HG02943 (cell line): ENCODE data around the gene ZC3H12D.
"Not testable (repeated sequence)": the region's sequence is repeated elsewhere in the genome, so short reads cannot be mapped to it uniquely, and the experiment has no call there.

Experiments
- ATAC-seq: cut with Tn5 transposase; IDR thresholded peaks from one replicate; pipeline ENCODE4 v1.9.1; 2021; ENCODE audit warnings: mild to moderate bottlenecking, low read depth, moderate library complexity; ENCODE audit not compliant: unreplicated experiment

ZC3H12D gene

DNA sequence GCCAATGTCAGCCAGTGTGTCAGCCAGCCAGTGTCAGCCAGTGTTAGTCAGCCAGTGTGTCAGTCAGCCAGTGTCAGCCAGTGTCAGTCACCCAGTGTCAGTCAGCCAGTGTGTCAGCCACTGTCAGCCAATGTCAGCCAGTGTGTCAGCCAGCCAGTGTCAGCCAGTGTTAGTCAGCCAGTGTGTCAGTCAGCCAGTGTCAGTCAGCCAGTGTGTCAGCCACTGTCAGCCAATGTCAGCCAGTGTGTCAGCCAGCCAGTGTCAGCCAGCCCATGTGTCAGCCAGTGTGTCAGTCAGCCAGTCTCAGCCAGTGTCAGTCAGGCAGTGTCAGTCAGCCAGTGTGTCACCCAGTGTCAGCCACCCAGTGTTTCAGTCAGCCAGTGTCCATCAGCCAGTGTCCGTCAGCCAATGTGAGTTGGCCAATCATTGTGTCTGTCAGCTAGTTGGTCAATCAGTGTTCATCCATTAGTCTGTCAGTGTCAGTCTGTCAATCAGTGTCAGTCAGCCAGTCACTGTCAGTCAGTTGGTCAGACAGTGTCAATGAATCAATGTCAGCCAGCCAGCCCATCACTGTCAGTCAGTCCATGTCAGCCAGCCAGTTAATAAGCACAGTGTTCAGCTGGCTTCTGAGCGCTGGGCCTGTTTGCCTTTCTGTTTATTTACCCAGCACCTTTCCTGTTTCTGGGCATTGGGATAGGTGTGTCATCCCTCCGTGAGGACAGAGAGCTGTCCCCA is 40.3 kb downstream of the ZC3H12D start:
- not testable (repeated sequence) for ATAC-seq

DNA sequence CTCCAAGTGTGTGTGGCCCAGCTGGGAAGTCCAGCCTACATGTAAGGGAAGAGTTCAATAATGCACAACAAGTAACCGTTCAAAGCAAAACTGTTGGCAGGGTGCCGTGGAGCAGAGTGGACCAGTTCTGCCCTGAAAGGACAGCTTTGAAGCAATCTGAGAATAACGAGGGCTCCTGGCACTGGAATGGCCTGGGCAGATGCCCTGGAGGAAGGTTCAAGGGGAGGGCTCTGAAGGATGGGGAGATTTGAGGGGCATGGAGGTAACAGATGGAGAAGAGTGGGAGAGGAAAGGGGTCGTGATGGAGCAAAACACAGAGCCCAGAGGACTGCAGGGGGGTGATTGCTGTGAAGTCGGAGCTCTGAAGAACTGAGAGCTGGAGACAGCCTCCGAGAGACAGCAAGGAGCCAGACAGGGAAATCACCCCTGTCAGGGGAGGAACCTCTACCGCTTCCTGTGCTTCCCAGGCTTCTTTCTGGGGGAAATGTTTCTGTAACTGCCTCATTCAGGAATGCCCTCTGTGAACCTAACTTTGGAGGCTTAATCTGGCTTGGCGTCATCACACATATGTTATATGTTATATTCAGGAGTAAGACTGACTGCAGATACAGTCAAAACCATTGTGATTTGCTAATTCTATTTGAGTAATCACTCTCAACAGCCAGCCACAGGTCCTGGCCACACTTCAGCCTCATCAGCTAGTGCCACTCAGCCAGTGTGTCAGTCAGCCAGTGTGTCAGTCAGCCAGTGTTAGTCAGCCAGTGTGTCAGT is 41.2 kb downstream of the ZC3H12D start:
- ATAC-seq: no peak

DNA sequence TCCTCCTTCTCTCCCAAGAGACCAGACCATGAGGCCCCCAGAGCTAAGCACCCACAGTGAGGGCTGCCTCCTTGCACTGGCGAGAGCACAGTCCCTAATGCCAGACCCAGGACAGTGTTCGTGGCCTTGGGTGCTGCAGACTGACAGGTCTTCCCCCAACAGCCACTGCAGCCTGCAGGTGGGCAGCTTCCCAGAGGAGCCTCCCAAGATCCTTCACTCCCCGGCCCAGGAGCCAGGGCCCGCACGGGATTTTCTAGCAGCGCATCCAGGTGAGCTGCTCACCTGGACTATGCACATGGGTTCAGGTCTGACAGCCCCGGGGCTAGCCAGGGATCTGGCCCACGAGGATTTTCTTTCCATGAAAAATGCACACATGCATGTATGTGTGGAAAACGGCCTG is 43.1 kb downstream of the ZC3H12D start:
- ATAC-seq: no peak

DNA sequence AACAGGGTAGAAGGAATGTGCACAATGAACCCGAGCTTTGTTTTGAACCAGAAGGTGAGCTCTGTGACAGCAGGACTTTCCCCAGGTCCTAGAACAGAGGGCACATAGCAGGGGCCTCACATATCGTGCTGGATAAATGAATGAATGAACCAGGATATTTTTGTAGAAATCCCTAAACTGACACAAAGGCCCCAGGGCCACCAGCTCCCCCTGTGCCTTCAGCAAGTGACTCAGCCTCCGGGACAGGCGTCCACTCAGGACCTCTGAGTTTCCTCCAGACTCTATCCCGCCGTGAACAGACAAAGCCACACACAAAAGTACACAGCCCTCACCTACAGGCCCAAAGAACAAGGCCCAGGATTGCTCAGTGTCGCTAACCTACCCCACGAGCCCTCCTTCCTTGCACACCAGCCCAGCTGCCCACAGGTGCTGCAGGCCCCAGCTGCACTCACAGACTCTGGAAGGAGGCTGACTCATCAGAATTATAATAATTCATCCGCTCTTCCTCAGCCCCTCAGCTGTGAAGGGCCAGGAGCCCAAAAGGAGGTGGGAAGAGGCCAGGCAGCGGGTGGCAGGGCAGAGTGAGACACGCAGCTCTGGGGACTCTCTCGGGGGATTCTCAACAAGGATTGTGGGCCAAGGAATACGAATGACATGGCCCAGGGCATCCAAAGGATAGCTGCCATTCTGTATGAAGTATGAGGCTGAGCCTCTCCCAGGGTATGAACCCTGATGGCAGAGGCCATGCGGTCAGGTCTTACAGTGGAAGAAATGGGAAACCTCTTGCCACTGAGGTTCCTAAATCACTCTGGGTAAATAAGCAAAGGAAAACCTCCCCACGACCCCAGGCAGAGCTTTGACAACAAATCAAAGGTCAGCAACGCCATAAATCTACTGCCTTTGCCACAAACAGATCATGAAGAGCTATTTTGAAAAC is 43.8 kb downstream of the ZC3H12D start:
- no peak for ATAC-seq

DNA sequence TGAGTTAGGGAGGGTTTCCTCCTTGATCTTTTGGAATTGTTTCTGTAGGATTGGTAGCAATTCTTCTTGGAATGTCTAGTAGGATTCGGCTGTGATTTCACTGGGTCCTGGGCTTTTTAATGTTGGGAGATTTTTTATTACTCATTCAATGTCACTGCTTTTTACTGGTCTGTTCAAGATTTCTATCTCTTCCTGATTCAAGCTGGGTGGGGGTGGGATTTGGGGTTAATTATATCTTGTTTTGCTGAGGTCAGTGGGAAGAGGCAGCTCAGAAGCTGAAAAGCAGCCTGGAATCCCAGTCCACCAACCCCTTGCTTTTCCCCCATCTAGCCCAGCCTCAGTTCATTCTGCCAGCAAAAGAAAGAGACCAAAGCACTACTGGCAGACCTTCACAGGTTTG is 45.2 kb downstream of the ZC3H12D start:
- no peak for ATAC-seq

DNA sequence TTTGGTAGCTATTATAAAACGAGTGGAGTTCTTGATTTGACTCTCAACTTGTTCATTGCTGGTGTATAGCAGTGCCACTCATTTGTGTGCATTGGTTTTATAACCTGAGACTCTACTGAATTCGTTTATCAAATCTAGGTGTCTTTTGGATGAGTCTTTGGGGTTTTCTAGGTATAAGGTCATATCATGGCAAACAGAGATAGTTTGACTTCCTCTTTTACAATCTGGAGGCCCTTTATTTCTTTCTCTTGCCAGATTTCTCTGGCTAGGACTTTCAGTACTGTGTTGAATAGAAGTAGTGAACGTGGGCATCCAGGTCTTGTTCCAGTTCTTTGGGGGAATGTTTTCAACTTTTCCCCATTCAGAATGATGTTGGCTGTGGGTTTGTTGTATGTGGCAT is 46.0 kb downstream of the ZC3H12D start:
- no peak for ATAC-seq

DNA sequence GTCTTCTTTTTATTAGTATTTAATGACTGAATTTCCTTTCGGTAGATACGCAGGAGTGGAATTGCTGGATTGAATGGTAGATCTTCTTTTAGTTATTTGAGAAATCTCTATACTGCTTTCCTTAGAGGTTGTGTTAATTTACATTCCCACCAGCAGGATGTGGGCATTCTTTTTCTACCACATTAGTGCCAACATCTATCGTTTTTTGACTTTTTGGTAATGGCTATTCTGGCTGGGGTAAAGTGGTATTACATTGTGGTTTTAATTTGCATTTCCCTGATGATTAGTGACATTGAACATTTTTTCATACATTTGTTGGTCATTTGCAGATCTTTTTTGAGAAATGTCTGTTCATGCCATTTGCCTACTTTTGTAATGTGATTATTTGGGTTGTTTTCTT is 47.6 kb downstream of the ZC3H12D start:
- no peak for ATAC-seq

DNA sequence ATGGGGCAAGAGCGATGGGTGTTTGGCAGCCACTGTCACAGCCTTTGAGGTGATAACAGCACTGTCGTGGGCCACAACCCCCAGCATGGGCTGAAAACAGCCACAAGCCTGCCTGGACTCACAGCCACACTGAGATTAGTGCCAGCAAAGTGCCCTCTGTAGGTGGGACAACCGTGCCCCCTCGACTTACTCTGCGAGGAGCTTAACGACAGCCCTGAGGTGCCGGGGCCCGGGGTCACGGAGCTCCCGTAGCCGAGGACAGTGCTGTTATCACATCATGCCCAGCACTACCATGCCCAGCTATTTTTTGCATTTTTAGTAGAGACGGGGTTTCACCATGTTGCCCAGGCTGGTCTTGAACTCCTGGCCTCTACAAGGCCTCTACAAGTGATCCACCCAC is 48.2 kb downstream of the ZC3H12D start:
- no peak for ATAC-seq

DNA sequence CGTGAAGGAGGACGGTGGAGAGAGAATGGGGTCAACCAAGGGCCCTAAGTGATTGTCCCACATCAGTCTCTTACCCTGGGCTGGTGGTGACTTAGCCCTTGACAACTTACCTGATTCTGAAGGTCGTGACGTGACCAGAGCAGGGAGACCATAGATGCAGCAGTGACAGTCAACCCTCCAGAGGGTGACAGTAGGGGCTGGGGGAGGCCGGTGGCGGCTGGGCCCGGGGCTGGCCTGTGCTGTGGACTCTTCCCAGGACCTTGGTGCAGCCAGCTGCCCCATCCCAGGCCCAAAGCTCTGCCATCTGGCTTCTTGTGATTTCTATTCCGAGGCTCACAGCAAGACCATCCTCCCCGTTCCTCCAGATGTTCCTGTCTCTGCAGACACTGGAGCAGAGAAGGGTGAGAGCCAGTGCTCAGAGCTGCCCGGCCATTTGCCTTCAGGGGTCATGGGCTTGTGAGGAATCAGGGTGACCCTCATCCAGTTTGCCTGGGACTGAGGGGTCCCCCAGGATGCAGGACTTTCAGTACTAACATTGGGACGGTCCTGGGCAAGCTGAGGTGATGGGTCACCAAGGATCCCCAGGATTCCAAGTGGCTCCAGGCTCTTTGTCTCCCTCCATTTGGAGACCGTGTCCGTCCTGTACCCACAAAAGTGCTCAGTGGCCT is 48.8 kb downstream of the ZC3H12D start:
- ATAC-seq: no peak

DNA sequence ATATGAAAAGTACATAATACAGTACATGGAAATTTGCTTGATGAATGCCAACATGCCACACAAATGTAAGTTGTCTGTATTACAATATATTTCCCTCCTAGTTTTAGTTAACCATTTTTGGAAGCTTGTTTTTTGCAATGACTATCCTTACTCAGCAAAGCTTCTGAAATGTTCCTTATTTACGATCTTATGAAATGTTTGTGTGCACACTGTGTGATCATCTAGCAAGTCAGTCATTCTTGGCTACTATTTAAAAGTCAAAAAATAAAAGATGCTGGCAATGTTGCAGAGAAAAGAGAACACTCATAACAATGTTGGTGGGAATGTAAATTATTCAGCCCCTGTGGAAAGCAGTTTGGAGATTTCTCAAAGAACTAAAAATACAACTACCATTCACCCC is 50.9 kb downstream of the ZC3H12D start:
- no peak for ATAC-seq

DNA sequence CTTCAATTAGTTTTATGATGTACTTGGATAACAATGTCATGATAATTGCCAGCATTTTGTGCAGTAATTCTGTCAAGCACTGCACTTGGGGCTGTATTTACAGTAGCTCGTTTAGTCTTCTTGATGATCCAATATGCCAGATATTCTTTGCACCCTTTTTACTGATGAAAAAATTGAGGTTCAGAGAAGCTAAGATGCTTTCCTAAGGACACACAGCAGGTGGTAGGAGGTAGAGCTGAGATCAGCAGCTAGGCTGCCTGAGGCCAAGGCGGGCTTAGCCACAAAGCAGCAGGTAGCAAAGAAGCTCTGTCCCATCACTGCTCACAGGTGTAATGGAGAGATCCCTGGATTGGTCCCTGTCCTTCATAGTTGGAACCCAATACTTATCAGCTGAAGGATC is 51.4 kb downstream of the ZC3H12D start:
- ATAC-seq: no peak

DNA sequence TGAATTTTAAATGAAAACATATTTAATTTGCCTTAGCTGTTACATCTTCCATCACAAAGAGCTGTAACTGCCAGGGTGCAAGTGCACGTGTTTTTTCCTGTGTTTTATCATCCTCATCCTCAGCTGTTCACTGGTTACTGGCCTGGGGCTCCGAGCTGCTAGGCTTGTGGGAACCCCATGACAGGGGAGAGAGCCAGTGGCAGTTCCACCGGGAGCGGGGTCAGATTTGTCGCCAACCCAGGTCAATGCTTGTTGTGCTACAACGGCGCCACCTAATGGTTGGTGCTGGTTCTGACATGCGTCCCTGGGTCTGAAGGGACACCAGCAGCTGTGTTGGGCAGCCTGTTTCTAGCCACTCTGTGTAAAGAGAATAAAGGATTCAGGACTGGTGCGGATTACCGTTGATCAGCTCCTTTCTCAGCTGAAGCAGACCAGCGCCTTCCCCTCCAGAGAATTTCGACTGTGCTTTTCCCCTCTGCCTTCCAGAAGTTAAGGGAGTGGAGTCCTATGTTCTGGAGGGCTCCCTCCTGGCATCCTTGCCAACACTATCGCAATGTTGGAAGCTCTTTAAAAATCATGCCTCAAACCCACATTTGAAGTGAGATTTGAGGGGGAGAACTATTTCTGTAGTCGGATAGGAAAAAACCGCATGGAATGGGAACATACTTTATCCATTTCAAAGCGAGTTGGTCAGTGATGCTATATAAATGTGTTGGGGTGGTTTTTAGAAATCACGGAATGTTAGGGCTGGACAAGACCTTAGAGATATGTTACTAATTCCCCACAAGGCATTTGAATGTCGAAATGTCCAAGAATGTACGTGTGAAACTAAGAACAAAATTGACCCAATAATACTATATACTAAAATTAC is 52.7 kb downstream of the ZC3H12D start:
- ATAC-seq: no peak

DNA sequence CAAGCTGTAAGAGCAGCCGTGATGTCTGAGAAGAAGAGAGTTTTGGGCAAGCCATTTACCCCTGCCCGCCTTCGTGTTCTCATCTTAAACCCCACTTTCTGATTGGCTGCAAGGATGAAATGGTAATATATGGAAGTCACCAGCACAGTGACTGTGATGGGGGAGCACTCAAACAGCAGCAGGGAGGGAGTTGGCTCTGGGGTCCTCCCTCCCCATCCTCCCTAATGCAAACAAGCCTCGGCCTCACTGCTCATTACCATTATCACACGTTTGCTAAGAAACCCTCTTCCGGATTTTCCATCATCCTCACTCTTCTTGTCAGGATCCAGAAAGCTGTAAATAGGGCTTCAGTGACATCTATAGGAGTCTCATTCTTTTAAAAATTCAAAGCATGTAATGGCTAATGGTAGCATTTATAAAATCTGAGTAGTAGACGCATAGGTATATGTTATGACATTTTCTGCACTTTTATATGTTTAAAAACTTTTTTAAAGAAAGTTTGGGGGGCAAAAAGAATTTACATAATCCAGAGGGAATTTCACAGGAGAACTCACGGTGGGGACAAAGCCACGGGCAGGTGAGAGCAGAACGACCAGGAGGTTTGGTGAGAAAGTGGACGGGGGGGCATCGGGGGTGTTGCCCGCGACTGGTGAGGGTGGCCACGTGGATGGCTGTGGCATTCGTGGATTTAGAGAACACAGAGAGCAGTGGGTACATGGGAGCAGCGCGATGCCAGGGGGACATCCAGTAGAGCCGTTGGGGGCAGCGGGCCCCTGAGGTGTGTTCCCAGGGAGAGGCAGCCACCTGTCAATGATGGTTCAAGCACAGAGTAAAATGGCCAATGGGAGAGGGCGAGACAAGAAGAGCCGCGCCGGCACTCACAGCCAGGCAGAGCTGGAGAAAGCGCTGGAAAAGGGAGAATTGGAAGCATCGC is 55.1 kb downstream of the ZC3H12D start:
- ATAC-seq: no peak

DNA sequence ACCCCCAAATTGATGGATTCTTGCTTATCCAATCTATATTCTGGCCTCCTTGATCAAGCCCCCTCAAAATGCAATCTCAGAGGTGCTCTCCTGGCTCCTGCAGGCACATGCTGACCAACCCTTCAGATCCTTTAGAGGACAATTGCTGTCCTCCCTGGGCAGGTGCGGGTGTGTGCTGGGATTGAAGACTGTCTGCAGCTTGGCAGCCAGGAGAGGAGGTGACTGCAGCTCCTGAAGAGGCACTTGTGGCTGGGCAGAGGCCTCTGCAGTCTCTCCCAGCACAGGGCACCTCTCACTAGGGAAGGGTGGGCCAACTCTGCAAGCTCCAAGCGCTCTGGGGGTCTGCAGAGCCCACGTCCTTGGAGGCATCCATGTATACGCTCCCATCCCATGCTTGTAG is 56.2 kb downstream of the ZC3H12D start:
- ATAC-seq: no peak

DNA sequence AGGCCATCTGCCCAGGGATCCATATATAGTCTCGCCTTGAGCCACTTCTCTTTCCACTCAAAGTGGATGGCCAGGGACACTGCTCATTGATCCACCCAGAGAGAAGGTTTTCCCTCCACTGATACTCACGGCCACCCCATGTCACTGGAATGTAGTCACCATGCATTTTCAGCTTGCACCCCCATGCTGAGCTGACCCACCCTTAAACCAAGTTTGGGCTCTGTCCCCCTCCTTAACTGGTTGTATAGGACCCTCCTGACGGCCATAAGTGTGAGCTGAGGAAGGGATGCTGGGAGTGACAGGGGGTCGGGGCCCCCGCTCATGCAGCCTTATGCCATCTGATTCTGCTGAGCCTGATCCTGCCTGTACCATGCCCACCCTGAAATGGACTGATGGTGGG is 59.1 kb downstream of the ZC3H12D start:
- no peak for ATAC-seq

DNA sequence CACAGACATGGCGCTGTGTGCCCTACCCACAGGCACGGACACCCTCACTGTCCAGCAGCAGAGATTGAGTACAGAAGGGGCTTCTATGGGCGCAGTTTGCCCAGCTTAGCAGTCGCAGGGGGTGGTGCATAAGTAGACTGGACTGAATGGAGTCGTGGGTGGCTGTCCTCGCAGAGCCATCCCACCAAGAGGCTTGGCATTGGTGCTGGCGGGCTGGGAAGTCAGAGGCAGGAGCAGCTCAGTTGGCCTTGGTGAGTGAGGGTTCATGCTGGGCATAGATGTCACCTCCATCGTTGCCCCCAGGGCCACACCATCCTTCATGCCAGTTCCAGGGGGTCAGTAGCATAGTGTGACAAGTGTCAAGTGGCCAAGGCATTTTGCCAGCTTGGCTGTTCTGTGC is 59.6 kb downstream of the ZC3H12D start:
- ATAC-seq: no peak

DNA sequence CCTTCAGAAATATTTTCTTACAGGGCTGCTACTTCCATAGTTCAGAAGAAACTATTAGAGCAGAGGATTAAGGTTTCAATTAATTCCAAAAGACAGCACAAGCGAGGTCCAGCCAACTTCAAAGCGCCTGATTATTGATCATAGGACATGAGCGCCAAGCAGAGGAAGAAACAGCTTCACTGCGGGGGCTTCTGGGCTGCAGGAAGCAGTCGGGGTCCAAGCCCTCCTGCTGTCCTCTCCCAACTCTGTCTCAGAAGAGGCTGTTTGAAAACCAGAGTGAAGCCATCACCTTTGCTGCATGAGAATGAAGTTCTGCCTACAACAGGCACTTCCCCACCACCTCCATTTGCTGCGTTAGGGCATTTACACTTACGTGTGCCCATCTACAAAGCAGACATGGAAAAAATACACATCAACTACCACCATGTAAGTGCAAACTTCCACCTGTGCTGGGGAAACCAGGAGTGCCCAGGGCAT is 60.8 kb downstream of the ZC3H12D start:
- ATAC-seq: no peak

DNA sequence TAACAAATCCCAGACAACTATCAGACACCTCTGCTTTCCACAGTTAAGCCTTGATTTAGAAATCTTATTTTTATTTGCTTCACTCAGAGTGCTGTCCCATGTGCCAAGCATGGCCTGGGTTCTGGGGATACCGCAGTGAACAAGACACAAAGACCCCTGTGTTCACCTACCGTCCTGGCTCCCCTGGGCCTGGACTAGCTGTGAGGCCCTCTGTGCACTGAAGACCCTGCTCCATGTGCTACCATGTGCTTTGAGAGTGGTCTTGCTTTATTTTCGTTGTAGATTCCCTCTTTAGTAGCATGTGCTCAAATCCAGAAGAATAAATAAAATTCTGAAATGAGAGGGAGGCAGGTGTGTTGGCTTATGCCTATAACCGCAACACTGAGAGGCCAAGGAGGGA is 62.2 kb downstream of the ZC3H12D start:
- no peak for ATAC-seq
